Activated CD4-positive, alpha-beta T cell treated with anti-CD3 and anti-CD28 coated beads for 24 hours (primary cell): Measurements from ENCODE around the gene FAT3.

Source experiments
- DNase-seq, 2 donors: peaks; one replicate each; pipeline ENCODE4 v3.0.0-alpha.2; 2020; ENCODE audit warnings: low read depth in 2 of 2

FAT3 gene

DNA sequence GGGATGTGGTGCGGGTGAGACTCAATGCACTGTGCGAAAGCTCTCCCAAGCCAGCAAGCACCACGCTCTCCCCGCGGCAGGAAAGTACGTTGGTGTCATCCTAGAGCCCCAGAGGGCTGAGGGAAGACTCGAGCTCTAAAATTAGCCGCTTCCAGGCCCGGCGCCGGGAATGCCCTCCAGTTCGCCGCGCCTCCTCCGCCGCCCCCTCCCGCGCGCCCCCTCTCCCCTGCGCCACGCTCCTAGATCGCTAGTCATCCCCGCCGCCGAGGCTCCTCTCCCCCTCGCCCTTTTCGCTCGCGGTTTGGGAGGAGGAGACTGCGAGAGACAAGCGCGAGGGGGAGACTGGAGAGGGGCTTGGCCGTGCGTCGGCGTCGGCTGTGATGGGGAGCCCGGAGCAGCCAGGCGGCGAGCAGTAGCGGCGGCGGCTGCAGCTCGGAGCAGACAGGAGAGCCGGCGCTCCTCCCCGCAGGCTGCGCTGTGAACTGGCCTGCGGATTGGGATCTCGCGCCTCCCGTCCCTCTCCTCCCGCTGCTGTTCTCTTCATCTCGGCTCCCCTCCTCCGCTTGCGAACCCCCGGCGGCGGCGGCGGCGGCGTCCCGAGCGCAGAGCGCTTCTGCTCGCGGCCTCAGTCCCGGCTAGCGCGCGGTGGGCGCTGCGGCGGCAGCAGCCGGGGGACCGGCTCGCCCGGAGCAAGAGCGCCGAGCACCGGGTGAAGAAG, at the start of gene FAT3:
TSS of gene FAT3 (plus strand) at position 412 of the 718 bp plus-strand sequence. CDS start 127,295 bp downstream, outside the sequence.
- DNase-seq, result no peak

DNA sequence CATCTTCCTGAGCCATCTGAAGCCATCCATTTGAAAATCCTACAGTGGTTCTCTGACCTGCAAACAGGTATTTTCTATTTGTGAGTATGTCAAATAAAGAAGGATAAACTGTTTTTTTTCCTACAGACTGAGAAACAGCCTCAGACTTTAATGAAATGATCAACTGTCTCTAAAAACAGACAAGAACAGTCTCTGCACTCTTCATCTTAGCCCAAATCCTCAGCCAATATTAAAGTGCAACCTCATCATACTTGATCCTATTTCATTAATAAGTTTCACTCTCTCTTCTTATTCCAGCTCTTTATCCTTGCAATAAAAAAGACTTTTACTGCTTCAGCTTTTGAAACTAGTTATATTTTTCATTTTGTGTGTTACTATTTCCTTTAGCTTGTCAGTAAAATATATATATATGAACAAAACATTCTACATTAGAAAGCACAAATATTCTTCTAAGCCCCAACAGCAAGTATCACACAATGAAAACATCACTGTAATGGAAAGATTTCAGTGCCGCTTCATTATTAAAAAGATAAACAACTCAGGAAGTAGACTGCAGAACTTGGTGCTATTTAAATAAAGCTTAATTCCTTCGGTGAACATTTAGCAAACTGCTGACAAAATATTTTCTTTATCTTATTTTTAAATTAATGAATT, 45.5 kb upstream of the FAT3 start:
- no peak for DNase-seq

- no peak for DNase-seq
Observed at GRCh38 chr11:92180226-92180625, 44.4 kb upstream of the FAT3 start.

GRCh38 chr11:92180664-92181251, 43.9 kb upstream of the FAT3 start:
- no peak for DNase-seq

DNA sequence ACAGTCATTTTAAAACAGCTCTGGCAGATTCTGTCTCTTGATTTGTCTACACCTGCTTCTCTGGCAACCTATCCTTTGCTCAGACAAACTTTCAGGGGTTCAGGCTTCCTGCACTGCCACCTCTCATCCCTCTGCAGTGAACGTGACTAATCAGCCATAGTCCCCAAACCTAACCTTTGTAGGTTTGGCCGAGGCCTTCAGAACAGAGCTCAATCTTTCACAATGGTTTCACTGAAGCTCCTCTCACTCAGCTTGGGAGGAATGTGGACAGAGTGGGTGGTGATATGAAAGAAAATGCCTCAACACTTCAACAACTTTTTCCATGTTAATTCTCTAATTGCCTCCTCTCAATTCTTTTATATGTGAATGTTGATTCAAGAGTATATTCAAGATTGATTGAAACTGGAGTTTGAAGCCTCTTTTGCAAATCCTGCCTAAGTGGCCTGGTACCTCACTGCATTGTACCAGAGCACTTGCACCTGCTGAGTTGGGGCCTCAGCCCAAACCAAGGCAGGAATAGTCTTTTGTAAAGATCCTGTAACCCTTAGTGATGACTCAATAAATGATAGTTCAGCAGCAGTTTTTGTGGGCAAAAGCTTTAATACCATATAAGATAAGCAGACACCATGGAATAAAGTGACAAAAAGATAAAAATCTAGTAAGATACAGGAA, 33.9 kb upstream of the FAT3 start:
- no peak for DNase-seq

DNA sequence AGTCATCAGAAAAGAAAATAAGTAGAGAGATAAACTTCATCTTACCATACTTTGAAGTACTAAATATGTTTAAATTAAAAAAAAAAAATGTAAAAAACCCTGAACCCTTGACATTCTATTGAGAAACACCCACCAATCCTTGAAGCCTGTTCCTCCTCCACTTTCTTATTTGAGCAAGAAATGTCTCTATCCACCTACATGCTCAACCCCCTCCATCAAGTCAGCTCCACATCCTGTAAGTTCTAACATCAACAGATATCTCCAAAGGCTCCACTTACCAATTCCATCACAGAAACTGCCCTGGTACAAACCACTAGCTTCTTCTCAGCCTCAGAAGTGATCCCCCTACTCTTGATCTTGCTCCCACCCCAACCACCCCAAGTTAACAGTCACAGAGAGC, 32.5 kb upstream of the FAT3 start:
- DNase-seq, result no peak

- DNase-seq, result no peak
Observed at GRCh38 chr11:92198268-92198667, 26.4 kb upstream of the FAT3 start.

- DNase-seq, result no peak
Observed at GRCh38 chr11:92199991-92200390, 24.6 kb upstream of the FAT3 start.

DNA sequence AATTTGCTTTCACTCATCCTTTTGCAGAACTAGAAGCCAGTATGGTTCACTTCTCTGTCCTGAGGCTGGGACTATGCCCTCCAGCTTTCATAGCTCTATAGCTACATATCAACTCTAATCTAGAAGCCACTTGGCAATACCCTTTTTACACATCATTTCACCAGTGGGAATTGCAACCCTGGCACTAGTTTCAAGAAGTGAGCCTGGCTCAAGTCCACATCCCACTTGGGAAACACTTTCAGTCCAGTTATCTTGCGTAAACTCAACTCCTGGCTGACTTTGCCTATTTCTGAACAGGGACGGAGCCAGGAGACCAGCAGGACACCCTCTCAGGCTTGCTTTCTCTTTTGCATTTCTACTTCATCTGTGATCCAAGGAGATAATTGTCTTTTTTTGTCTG, 19.9 kb upstream of the FAT3 start:
- DNase-seq, result no peak

DNA sequence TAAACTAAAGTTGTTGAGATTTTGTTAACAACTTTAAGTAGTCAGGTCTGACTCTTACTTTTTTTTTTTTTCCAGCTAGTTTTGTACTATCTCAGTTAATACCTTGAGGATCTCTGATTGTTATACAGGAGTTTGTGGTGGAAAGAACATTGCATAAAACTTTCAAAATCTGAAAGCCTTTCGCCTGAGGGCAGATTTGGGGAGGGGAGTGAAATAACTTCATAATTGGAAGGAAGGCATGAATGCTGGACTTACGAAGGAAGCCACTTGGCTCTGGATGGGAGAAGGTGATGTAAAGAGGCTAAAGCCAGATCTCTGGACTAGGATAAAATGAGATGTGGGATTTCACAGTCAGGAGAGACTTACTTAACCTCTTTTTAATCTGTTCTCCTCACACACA, 18.2 kb upstream of the FAT3 start:
- no peak for DNase-seq

DNA sequence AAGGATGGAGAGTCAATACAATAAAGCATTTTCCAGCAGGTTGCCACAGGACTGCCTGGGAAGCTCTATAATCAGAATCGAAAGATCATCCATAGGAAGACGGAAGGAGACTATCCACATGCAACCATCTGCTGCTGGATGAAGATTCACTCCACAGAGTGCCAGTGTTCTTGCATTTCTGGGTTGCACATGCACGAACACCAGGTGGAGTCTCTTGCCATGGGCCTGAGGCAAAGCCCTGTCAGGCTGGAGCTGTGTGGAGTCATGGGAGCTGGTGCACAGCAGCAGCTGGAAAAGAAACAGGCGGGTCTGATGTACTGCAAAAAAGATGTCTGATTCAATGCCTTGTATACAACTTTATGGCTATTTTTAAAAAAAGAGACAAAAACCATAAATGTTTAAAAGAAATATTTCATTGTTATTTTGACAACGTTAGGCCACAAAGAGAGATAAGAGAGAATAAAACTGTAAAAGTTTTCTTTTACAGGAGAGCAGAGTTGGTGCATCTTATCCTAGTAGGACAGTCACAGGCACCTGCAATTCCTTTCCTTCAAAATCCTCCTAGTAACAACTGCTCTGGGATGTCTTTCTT, 12.9 kb upstream of the FAT3 start:
- no peak for DNase-seq

GRCh38 chr11:92212530-92212929, 12.1 kb upstream of the FAT3 start:
- no peak for DNase-seq

- DNase-seq, result no peak
Observed at GRCh38 chr11:92216789-92217188, 7.8 kb upstream of the FAT3 start.

- no peak for DNase-seq
Observed at GRCh38 chr11:92219476-92219875, 5.1 kb upstream of the FAT3 start.

DNA sequence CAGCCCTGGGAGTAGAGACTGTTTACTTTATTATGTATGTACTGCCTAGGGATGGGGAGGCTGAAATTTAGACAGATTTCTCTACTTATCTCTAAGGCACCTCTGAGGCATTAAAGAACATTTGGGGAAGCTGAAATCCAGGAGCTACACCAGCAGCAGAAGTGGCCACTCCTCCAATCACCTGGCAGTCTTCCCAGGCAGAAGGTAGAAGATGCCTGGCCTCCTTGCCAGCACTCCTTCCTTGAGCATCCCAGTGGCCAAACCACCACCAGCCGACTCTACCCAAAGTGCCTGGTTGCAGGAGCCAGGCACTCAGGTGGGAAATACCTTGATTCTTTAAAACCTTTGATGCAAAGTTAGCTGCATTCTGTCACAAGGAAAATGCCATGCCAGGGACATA, 1.9 kb upstream of the FAT3 start:
- DNase-seq, result no peak

GRCh38 chr11:92224054-92224406, 588 bp upstream of the FAT3 start:
- no peak for DNase-seq

DNA sequence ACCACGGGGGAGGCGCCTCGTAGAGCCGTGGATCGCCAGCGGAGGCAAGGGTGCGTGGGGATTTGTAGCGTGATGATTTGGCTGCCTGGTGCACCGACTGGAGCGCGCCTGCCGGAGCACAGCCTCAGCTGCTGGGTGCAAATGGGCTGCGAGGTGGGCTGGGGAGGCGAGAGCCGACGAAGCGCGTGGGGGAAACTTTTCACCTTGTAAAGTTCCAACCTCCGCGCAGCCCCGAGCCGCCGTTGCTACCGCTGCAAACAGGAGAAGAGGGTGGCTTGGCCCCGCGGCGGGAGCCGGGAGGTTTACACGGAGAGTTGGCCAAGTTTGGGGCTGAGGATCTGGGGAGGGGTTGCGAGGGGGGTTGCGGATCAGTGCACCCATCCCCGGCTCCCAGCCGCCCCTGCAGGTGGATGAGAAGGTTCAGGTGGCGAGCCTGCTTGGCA, 528 bp downstream of the FAT3 start:
- DNase-seq, result no peak

- no peak for DNase-seq
Observed at GRCh38 chr11:92225568-92226330, 1.1 kb downstream of the FAT3 start.

- no peak for DNase-seq
Observed at GRCh38 chr11:92226331-92227229, 2.0 kb downstream of the FAT3 start.

GRCh38 chr11:92227230-92227814, 2.7 kb downstream of the FAT3 start:
- DNase-seq, result no peak
